SK-N-SH treated with all-trans-retinoic acid at 6 μM for 48 hours (cell line): Measurements from ENCODE around the gene MNAT1.

Experiments used
- ARNTL ChIP-seq: fragments of 450-650 bp; formaldehyde crosslinking; IDR thresholded peaks from 2 replicates; pipeline ENCODE4 v1.5.0; 2020; ENCODE audit warnings: low read depth, mild to moderate bottlenecking, moderate library complexity, borderline replicate concordance
- CREB5 ChIP-seq: fragments of 250-450 bp; sonication (Bioruptor Pico); IDR thresholded peaks from 2 replicates; pipeline ENCODE4 v1.5.1; 2020; ENCODE audit warnings: low read depth, mild to moderate bottlenecking, moderate library complexity
- ESRRG ChIP-seq: fragments of 250-450 bp; sonication (Bioruptor Pico); IDR thresholded peaks from 2 replicates; pipeline ENCODE4 v1.6.1; 2021; ENCODE audit warnings: mild to moderate bottlenecking
- GLIS3 ChIP-seq: fragments of 250-450 bp; sonication (Bioruptor Pico); IDR thresholded peaks from 2 replicates; pipeline ENCODE4 v1.5.0; 2020; ENCODE audit warnings: mild to moderate bottlenecking, moderate library complexity
- RARB ChIP-seq: fragments of 250-450 bp; sonication (Bioruptor Pico); IDR thresholded peaks from 2 replicates; pipeline ENCODE4 v1.8.0; 2021; ENCODE audit warnings: mild to moderate bottlenecking, moderate library complexity
- TSHZ2 ChIP-seq: fragments of 250-450 bp; sonication (Bioruptor Pico); IDR thresholded peaks from 2 replicates; pipeline ENCODE4 v1.5.0; 2020; ENCODE audit warnings: mild to moderate bottlenecking, moderate library complexity
- ZNF565 ChIP-seq: fragments of 450-650 bp; formaldehyde crosslinking; conservative IDR thresholded peaks from 2 replicates; pipeline ENCODE4 v1.5.0; 2020; ENCODE audit warnings: low read depth, mild to moderate bottlenecking, moderate library complexity
- ZNF8 ChIP-seq: fragments of 450-650 bp; formaldehyde crosslinking; IDR thresholded peaks from 2 replicates; pipeline ENCODE4 v1.5.0; 2020; ENCODE audit warnings: mild to moderate bottlenecking, moderate library complexity

GRCh38 chr14:60878121-60878520, 143.6 kb downstream of the MNAT1 start:
- TF ChIP-seq ZNF8 (CRISPR knock-in tag) (no peak), RARB (CRISPR knock-in tag) (no peak), CREB5 (no peak), GLIS3 (CRISPR knock-in tag) (no peak), ESRRG (CRISPR knock-in tag) (no peak), ARNTL (CRISPR knock-in tag) (no peak), TSHZ2 (CRISPR knock-in tag) (no peak), ZNF565 (CRISPR knock-in tag) (no peak)
